Stimulated activated effector memory CD8-positive, alpha-beta T cell treated with anti-CD3 and anti-CD28 coated beads, Interleukin-12 subunit alpha, Interleukin-12 subunit beta, amount 100 ng/mL, for 72 hours (primary cell): ENCODE measurements around the gene ACYP2.
"Not testable (repeated sequence)": the region's sequence is repeated elsewhere in the genome, so short reads cannot be mapped to it uniquely, and the experiment has no call there.

ENCODE experiments used
- ATAC-seq: fragments of 150-1000 bp; cut with Tn5 transposase; 2 replicates; pipeline ENCODE4 v1.10.0; 2021
- DNase-seq, 2 donors: peaks; one replicate each; pipeline ENCODE4 v3.0.0; 2021 to 2022; ENCODE audit warnings: low spot score in 2 of 2
- H3K27ac Mint-ChIP-seq: one replicate; pipeline ENCODE4 v1.8.0; 2022; ENCODE audit warnings: mild to moderate bottlenecking, mixed read lengths
- H3K36me3 Mint-ChIP-seq: one replicate; pipeline ENCODE4 v1.8.0; 2022; ENCODE audit warnings: mild to moderate bottlenecking, mixed read lengths
- H3K4me1 Mint-ChIP-seq: one replicate; pipeline ENCODE4 v1.8.0; 2022; ENCODE audit warnings: mixed read lengths
- H3K4me3 Mint-ChIP-seq: one replicate; pipeline ENCODE4 v1.8.0; 2022; ENCODE audit warnings: mild to moderate bottlenecking, mixed read lengths
- H3K9me3 Mint-ChIP-seq: one replicate; pipeline ENCODE4 v1.8.0; 2022; ENCODE audit warnings: mixed read lengths

ACYP2 gene

GRCh38 chr2:54256091-54256694 lies 140.8 kb downstream of the ACYP2 start, which contains the start of gene TSPYL6:
TSS of gene TSPYL6 (minus strand) at chr2:54256229. CDS start at chr2:54256151, 78 bp downstream.
- no peak for ATAC-seq
- Mint-ChIP-seq H3K9me3 (peaks cover 2% of the 10 kb centered on the region), H3K4me3 (no peak within 1 kb of the TSS), H3K36me3 (no peaks in the 10 kb centered on the region), H3K4me1 (no peaks in the 10 kb centered on the region), H3K27ac (no peak within 1 kb of the TSS)
- DNase-seq = no peak

GRCh38 chr2:54258166-54258565 lies 142.8 kb downstream of the ACYP2 start:
- no peak for ATAC-seq
- Mint-ChIP-seq H3K4me1 (no peaks in the 10 kb centered on the region), H3K4me3 (no peak overlapping the region), H3K36me3 (no peaks in the 10 kb centered on the region), H3K9me3 (peaks cover 2% of the 10 kb centered on the region), H3K27ac (no peak overlapping the region)
- no peak for DNase-seq

- Mint-ChIP-seq H3K4me3 (no peak overlapping the region), H3K9me3 (peaks cover 2% of the 10 kb centered on the region), H3K36me3 (no peaks in the 10 kb centered on the region), H3K27ac (no peak overlapping the region), H3K4me1 (no peaks in the 10 kb centered on the region)
- DNase-seq (no peak), ATAC-seq (no peak)
Measured at GRCh38 chr2:54259413-54260240, 144.2 kb downstream of the ACYP2 start.

- Mint-ChIP-seq H3K36me3 (no peaks in the 10 kb centered on the region), H3K4me1 (no peaks in the 10 kb centered on the region)
- no peak for ATAC-seq
Measured at GRCh38 chr2:54260241-54260595, 144.8 kb downstream of the ACYP2 start.

GRCh38 chr2:54261537-54261936 lies 146.1 kb downstream of the ACYP2 start:
- H3K27ac Mint-ChIP-seq = no peak overlapping the region
- no peaks in the 10 kb centered on the region for H3K36me3 Mint-ChIP-seq
- H3K4me3 Mint-ChIP-seq = no peak overlapping the region
- no peaks in the 10 kb centered on the region for H3K9me3 Mint-ChIP-seq
- ATAC-seq (no peak), DNase-seq (no peak)
- no peaks in the 10 kb centered on the region for H3K4me1 Mint-ChIP-seq

More at GRCh38 chr2:54260241-54260595, 144.8 kb downstream of the ACYP2 start:
- Mint-ChIP-seq H3K9me3 (peaks cover 2% of the 10 kb centered on the region), H3K27ac (no peak overlapping the region), H3K4me3 (no peak overlapping the region)
- DNase-seq = no peak

- Mint-ChIP-seq H3K27ac (no peak overlapping the region), H3K9me3 (no peaks in the 10 kb centered on the region), H3K36me3 (no peaks in the 10 kb centered on the region), H3K4me1 (no peaks in the 10 kb centered on the region), H3K4me3 (no peak overlapping the region)
- ATAC-seq (no peak), DNase-seq (no peak)
Measured at GRCh38 chr2:54262015-54262765, 146.8 kb downstream of the ACYP2 start.

- H3K9me3 Mint-ChIP-seq, H3K4me3 Mint-ChIP-seq, H3K4me1 Mint-ChIP-seq, H3K27ac Mint-ChIP-seq, ATAC-seq, H3K36me3 Mint-ChIP-seq, DNase-seq: not testable (repeated sequence)
Measured at GRCh38 chr2:54265081-54265480, 149.7 kb downstream of the ACYP2 start.

- Mint-ChIP-seq H3K27ac (no peak overlapping the region), H3K36me3 (no peaks in the 10 kb centered on the region), H3K9me3 (no peaks in the 10 kb centered on the region), H3K4me1 (no peaks in the 10 kb centered on the region), H3K4me3 (no peak overlapping the region)
- no peak for ATAC-seq
- no peak for DNase-seq
Measured at GRCh38 chr2:54267577-54267976, 152.2 kb downstream of the ACYP2 start.

- no peak for DNase-seq
- Mint-ChIP-seq H3K36me3 (no peaks in the 10 kb centered on the region), H3K4me3 (no peak overlapping the region), H3K9me3 (no peaks in the 10 kb centered on the region), H3K27ac (no peak overlapping the region), H3K4me1 (no peaks in the 10 kb centered on the region)
- ATAC-seq = no peak
Measured at GRCh38 chr2:54271189-54271588, 155.8 kb downstream of the ACYP2 start.

GRCh38 chr2:54271843-54272627 lies 156.6 kb downstream of the ACYP2 start:
- no peak overlapping the region for H3K27ac Mint-ChIP-seq
- no peaks in the 10 kb centered on the region for H3K4me1 Mint-ChIP-seq
- no peaks in the 10 kb centered on the region for H3K9me3 Mint-ChIP-seq
- no peaks in the 10 kb centered on the region for H3K36me3 Mint-ChIP-seq
- DNase-seq (no peak), ATAC-seq (no peak)
- H3K4me3 Mint-ChIP-seq = no peak overlapping the region

- H3K36me3 Mint-ChIP-seq = no peaks in the 10 kb centered on the region
- H3K9me3 Mint-ChIP-seq = no peaks in the 10 kb centered on the region
- ATAC-seq (no peak), DNase-seq (no peak)
- H3K4me3 Mint-ChIP-seq = no peak overlapping the region
- H3K27ac Mint-ChIP-seq = no peak overlapping the region
- H3K4me1 Mint-ChIP-seq = no peaks in the 10 kb centered on the region
Measured at GRCh38 chr2:54274781-54275242, 159.4 kb downstream of the ACYP2 start.

- no peak for ATAC-seq
- DNase-seq = no peak
- no peaks in the 10 kb centered on the region for H3K36me3 Mint-ChIP-seq
- no peak overlapping the region for H3K27ac Mint-ChIP-seq
- H3K4me3 Mint-ChIP-seq = no peak overlapping the region
- no peaks in the 10 kb centered on the region for H3K4me1 Mint-ChIP-seq
- no peaks in the 10 kb centered on the region for H3K9me3 Mint-ChIP-seq
Measured at GRCh38 chr2:54275541-54275940, 160.1 kb downstream of the ACYP2 start.

- no peak for ATAC-seq
- no peak for DNase-seq
Measured at GRCh38 chr2:54279385-54279784, 164.0 kb downstream of the ACYP2 start.

GRCh38 chr2:54284826-54285225 lies 169.4 kb downstream of the ACYP2 start:
- ATAC-seq (no peak), DNase-seq (no peak)
- Mint-ChIP-seq H3K36me3 (no peaks in the 10 kb centered on the region), H3K27ac (no peak overlapping the region), H3K4me1 (no peaks in the 10 kb centered on the region), H3K9me3 (no peaks in the 10 kb centered on the region), H3K4me3 (no peak overlapping the region)

More at GRCh38 chr2:54279385-54279784, 164.0 kb downstream of the ACYP2 start:
- no peak overlapping the region for H3K4me3 Mint-ChIP-seq
- no peaks in the 10 kb centered on the region for H3K4me1 Mint-ChIP-seq
- no peaks in the 10 kb centered on the region for H3K36me3 Mint-ChIP-seq
- no peak overlapping the region for H3K27ac Mint-ChIP-seq
- H3K9me3 Mint-ChIP-seq = no peaks in the 10 kb centered on the region

GRCh38 chr2:54285451-54285850 lies 170.0 kb downstream of the ACYP2 start:
- Mint-ChIP-seq H3K4me3 (no peak overlapping the region), H3K27ac (no peak overlapping the region), H3K9me3 (no peaks in the 10 kb centered on the region), H3K36me3 (no peaks in the 10 kb centered on the region), H3K4me1 (no peaks in the 10 kb centered on the region)
- no peak for DNase-seq
- no peak for ATAC-seq
